GM15510 (cell line): ENCODE data around the gene CPNE9.

Experiments used
- POLR2A ChIP-seq: IDR thresholded peaks from 3 replicates; pipeline ENCODE4 v1.6.1; 2011; ENCODE audit warnings: borderline replicate concordance; ENCODE audit not compliant: insufficient read length; ENCODE audit errors: extremely low read depth

CPNE9 gene

DNA sequence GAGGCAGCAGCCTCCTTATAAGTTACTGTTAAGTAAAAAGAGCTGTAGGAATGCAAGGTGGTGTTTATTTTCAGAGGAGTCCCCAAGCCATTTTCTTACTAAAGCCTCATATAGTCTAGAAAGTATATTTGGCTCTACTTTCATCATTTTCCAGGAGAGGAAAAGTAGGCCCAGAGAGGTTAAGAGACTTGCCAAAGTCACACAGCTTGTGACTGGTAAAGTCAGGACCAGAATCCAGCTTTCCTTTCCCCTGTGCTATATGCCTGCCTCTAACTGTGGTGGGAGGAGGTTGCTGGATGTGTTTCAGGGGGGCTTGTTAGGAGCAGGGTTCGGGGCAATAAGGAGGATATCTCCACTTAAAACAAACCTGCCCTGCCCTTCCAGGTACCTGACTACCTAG is 38.9 kb downstream of the CPNE9 start:
- TF ChIP-seq POLR2A: no peak

DNA sequence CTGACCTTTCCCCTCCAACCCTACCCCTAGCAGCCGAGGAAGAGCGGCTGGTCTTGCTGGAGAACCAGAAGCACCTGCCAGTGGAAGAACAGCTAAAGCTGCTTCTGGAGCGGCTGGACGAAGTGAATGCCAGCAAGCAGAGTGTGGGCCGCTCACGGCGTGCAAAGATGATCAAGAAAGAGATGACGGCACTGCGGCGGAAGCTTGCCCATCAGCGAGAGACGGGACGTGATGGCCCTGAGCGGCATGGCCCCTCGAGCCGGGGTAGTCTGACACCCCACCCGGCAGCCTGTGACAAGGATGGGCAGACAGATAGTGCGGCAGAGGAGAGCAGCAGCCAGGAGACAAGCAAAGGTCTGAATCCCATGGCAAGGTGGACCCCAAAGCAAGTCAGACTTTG is 39.9 kb downstream of the CPNE9 start:
- TF ChIP-seq POLR2A: no peak

GRCh38 chr3:9744162-9744561 is 40.5 kb downstream of the CPNE9 start:
- TF ChIP-seq POLR2A: no peak

DNA sequence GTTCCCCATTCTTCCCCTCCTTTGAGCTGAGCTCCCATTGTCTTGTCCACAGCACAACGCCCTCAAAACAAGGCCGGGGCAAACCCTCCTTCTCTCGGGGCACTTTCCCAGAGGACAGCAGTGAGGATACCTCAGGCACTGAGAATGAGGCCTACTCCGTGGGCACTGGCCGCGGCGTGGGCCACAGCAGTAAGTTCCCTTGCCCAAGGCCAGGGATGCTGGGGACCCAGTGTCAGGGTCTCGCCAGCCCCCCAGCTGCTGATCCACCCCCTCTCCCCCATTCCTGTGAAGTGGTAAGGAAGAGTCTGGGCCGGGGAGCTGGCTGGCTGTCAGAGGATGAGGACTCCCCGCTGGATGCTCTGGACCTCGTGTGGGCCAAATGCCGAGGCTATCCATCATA is 41.9 kb downstream of the CPNE9 start:
- TF ChIP-seq POLR2A: no peak

DNA sequence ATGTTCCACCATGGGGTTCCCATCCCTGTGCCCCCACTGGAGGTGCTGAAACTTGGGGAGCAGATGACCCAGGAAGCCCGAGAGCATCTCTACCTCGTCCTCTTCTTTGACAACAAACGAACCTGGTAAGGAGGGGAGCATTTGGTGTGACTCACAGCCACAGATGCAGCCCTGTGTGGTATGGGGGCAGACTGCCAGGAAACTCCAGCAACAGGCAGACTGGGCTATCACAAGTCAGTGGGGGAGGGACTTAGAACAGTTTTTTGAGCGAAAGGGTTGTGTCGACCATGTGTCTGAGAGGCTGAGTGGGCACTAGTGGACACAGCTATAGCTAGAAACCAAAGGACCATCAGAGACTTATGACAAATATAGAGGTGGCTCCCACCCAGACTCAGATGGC is 42.7 kb downstream of the CPNE9 start:
- TF ChIP-seq POLR2A: no peak

GRCh38 chr3:9747267-9747666 is 43.6 kb downstream of the CPNE9 start:
- TF ChIP-seq POLR2A: no peak

DNA sequence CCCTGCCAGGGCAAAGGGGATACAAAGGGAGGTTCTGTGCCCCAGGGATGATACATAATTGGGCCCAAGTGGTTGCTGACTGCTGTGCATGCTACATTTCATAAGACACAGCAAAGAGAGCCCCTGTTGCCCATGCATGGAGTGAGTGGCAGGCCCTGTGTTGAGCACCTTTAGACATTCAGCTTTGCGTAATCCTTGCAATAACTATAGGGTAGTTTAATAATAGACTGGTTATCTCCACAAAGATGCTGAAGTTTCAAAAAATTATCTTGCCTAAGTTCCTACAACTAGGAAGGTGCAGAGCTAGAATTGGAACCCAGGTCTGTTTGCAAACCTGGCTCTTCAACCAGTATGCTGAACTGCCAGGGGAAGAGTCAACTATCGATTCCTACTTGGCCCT is 44.4 kb downstream of the CPNE9 start:
- no peak for TF ChIP-seq POLR2A

DNA sequence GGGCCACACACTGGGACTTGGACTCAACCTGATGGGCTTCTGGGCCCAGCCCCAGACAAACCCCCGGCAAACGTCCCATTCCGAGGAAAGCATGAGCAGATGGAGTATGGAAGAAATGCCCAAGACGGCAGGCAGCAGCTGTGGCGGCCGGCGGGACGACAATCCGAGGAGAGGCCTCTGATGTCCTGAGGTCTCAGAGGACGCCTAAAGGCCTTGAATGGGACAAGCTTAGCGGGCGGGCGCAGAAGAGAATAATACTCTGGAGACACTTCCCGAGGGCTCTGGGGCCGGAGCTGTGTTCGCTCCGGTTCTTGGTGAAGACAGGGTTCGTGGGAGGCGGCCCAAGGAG is 45.6 kb downstream of the CPNE9 start:
- TF ChIP-seq POLR2A: no peak

DNA sequence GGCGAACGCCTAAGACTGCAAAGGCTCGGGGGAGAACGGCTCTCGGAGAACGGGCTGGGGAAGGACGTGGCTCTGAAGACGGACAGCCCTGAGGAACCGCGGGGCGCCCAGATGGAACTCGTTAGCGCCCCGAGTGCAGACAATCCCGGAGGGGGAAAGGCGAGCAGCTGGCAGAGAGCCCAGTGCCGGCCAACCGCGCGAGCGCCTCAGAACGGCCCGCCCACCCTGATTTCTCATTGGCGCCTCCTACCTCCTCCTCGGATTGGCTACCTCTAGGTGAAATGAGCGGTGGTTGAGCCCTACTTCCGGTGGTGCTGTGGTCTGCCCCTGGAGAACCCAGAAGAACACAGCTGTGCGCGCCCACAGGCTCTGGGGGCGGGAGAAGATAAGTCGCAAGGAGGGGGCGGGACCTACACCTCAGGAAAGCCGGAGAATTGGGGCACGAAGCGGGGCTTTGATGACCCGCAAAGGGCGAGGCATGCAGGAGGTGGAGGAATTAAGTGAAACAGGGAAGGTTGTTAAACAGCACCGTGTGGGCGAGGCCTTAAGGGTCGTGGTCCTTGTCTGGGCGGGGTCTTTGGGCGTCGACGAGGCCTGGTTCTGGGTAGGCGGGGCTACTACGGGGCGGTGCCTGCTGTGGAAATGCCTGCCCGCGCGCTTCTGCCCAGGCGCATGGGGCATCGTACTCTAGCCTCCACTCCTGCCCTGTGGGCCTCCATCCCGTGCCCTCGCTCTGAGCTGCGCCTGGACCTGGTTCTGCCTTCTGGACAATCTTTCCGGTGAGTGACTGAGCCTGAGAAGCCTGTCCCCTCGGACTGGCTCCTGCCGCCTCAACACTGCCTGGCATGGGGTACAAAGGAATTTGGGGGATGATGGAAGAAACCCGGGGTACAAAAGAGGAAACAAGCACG is 46.3 kb downstream of the CPNE9 start, which contains the start of gene OGG1:
TSS of gene OGG1 (plus strand) at position 308 of the 911 bp plus-strand sequence. CDS start at position 643, 335 bp downstream.
- peak; percentile 54 for TF ChIP-seq POLR2A

- no peak for TF ChIP-seq POLR2A
Observed at GRCh38 chr3:9750556-9751411, 47.2 kb downstream of the CPNE9 start.

DNA sequence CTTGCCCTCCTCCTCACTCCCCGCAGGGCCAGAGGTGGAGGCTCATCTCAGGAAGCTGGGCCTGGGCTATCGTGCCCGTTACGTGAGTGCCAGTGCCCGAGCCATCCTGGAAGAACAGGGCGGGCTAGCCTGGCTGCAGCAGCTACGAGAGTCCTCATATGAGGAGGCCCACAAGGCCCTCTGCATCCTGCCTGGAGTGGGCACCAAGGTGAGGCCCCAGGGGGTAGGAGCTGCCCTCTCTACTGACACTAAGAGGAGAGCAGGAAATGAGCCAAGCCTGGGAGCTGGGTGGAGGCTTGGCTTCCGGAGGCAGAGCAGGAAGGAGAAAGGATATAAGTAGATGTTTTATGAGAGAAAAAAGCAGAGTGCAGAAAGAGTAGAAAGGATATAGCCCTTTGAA is 51.0 kb downstream of the CPNE9 start:
- no peak for TF ChIP-seq POLR2A

DNA sequence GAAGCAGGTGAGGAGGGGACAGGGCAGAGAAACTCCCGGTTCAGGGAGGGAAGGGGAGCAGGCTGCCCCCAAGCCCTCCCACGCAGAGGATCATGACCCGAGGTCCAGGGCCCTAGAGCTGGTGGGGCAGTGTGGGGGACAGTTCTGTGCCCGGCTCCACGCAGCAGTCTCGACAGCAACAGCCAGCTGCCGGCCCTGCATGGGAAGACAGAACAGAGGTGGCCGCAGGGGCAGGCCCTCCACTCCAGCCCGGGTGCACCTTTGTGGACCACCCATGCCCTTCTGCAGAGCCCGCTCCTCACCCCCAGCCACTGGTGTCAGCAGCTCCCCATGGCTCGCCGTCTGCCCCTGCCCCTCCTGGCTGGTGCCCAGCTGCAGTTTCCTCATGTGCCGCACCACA is 53.8 kb downstream of the CPNE9 start:
- TF ChIP-seq POLR2A: no peak

DNA sequence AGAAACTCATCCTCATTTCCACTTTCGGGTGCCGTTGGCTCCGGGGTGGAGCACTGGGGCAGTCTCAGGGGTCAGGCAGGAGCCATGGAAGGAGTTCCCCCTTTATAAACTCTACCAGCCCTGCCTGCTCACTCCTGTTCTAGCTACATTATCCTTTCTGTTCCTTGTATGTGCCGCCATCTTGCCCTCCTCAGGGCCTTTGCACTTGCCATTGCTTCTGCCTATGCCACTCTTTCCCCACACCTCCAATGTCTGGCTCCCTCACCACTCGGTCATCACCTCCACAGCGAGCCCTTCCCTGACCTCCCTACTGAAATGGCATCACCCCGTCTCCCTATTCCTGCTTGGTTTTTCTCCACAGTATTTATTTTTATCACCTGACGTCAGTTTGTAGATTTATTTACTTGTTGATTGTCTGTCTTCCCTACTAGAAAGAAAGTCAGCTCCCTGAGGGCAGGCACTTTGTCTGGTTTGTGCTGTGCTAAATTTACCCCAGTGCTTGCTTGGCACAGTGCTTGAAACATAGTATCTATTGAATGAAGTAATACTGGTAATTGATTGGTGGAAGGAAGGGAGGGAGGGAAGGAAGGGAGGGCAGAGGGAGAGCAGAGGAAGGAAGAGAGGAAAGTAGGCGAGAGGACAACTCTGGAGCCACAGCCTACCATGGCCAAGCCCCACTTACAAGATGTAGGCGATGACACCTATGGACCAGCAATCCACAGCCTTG is 57.3 kb downstream of the CPNE9 start:
- TF ChIP-seq POLR2A: no peak

DNA sequence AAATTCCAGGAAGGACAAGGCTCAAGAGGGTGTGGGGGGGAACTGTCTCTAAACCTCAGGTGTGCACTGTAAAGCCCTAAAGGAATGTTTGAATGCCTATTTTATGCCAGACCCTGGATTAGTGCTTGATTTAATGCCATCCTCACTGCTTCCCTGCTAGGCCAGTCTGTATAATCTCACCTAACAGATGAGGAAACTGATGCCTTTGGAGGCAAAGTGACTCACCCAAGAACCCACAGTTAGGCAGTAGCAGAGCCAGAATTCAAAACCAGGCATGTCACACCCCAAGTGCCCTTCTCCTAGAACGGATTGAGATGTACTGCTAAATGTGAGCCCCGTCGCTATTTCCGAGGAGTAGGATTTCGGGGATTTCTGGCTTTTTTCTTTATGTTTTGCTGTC is 58.3 kb downstream of the CPNE9 start:
- no peak for TF ChIP-seq POLR2A

DNA sequence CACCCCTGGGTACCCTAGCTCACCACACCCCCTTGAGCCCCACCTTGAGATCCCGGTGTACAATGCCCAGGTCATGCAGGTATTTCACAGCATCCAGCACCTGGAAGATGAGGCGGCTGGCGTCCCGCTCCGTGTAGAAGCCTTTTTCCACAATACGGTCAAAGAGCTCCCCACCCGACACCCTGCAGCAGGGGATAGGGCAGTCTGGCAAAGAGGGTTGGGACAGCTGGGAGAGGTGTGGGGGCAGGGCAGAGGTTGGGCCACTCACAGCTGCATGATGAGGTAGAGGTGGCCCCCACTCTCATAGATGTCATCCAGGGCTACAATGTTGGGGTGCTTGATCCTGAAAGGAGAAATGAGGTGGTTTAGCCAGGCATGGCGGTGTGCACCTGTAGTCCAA is 59.2 kb downstream of the CPNE9 start:
- no peak for TF ChIP-seq POLR2A

- TF ChIP-seq POLR2A: no peak
Observed at GRCh38 chr3:9765865-9766264, 62.2 kb downstream of the CPNE9 start.

DNA sequence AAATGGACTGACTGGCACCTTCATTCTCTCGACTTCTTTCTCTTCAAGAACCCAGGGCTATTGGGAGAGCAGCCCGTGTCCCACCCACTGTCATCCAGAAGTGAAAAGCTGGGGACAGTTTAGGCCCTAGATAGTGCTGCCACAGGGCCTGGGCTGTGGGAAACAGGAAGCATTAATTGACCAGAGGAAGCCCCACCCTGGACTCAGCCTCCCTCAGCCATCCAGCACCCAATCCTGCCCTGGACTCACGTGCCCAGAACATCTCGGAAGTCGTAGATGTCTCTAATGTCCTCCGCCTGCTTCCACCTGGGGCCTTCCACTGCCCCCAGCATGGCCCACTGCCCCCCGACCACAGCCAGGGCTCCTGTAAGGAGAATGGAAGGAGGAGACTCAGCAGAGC is 63.8 kb downstream of the CPNE9 start:
- TF ChIP-seq POLR2A: no peak
